SW480 (cell line): ENCODE data around the gene SLC4A8.

ENCODE experiments used
- DNase-seq: peaks from one replicate; pipeline ENCODE4 v3.0.0-alpha.2; 2016; ENCODE audit warnings: low spot score

SLC4A8 gene

GRCh38 chr12:51395283-51396230, 29.1 kb upstream of the SLC4A8 start:
- no peak for DNase-seq

- no peak for DNase-seq
Observed at GRCh38 chr12:51397670-51398069, 27.0 kb upstream of the SLC4A8 start.

GRCh38 chr12:51399891-51400290, 24.7 kb upstream of the SLC4A8 start:
- DNase-seq, result peak; percentile 58

- no peak for DNase-seq
Observed at GRCh38 chr12:51401020-51401419, 23.6 kb upstream of the SLC4A8 start.

- no peak for DNase-seq
Observed at GRCh38 chr12:51401486-51401885, 23.1 kb upstream of the SLC4A8 start.

GRCh38 chr12:51401900-51402299, 22.7 kb upstream of the SLC4A8 start:
- DNase-seq, result no peak

- DNase-seq, result no peak
Observed at GRCh38 chr12:51403159-51403558, 21.5 kb upstream of the SLC4A8 start.

GRCh38 chr12:51403681-51404136, 20.9 kb upstream of the SLC4A8 start:
- DNase-seq, result no peak

GRCh38 chr12:51404627-51405026, 20.0 kb upstream of the SLC4A8 start:
- no peak for DNase-seq

GRCh38 chr12:51405801-51406207, 18.8 kb upstream of the SLC4A8 start:
- no peak for DNase-seq

GRCh38 chr12:51406290-51406689, 18.3 kb upstream of the SLC4A8 start:
- DNase-seq, result no peak

- no peak for DNase-seq
Observed at GRCh38 chr12:51406859-51407258, 17.8 kb upstream of the SLC4A8 start.

- DNase-seq, result no peak
Observed at GRCh38 chr12:51407604-51408003, 17.0 kb upstream of the SLC4A8 start.

GRCh38 chr12:51409846-51410245, 14.8 kb upstream of the SLC4A8 start:
- DNase-seq, result no peak

- no peak for DNase-seq
Observed at GRCh38 chr12:51413149-51413548, 11.5 kb upstream of the SLC4A8 start.

GRCh38 chr12:51413791-51414190, 10.8 kb upstream of the SLC4A8 start:
- no peak for DNase-seq

- peak; percentile 19 for DNase-seq
Observed at GRCh38 chr12:51415931-51416330, 8.7 kb upstream of the SLC4A8 start.

- DNase-seq, result no peak
Observed at GRCh38 chr12:51417826-51418225, 6.8 kb upstream of the SLC4A8 start.

GRCh38 chr12:51419425-51420193, 5.0 kb upstream of the SLC4A8 start:
- no peak for DNase-seq

- DNase-seq, result peak; percentile 73
Observed at GRCh38 chr12:51421266-51421884, 3.3 kb upstream of the SLC4A8 start.

- DNase-seq, result no peak
Observed at GRCh38 chr12:51424094-51424661, 453 bp upstream of the SLC4A8 start.

- DNase-seq, result no peak
Observed at GRCh38 chr12:51428256-51428655, 3.6 kb downstream of the SLC4A8 start.
